Stimulated activated CD8-positive, alpha-beta memory T cell treated with anti-CD3 and anti-CD28 coated beads, Interleukin-12 subunit alpha, Interleukin-12 subunit beta, amount 100 ng/mL, for 4 hours (primary cell): Measurements from ENCODE around the gene PCGF6.

Experiments used
- DNase-seq: peaks from one replicate; pipeline ENCODE4 v3.0.0-alpha.2; 2020; ENCODE audit warnings: low read depth

The PCGF6 gene

GRCh38 chr10:103256613-103257012 is 94.3 kb downstream of the PCGF6 start:
- DNase-seq: no peak

GRCh38 chr10:103254538-103255325 is 96.2 kb downstream of the PCGF6 start:
- no peak for DNase-seq

GRCh38 chr10:103254113-103254512 is 96.8 kb downstream of the PCGF6 start:
- no peak for DNase-seq
